CD14-positive monocyte (primary cell): ENCODE results near the gene ACAD10. TPM values are rescaled to one million over a fixed set of nuclear protein-coding genes. Genes with fewer than 3 reads are reported as not detected.
A peak's percentile ranks its signal among the peaks of the same experiment; 100 is the strongest.
"Not testable (repeated sequence)": the region's sequence is repeated elsewhere in the genome, so short reads cannot be mapped to it uniquely, and the experiment has no call there.

ENCODE experiments used
- DNase-seq, 3 donors: peaks; one replicate each; pipeline ENCODE4 v3.0.0-alpha.2; 2011 to 2022
- H2AFZ ChIP-seq: 2 replicates; pipeline ENCODE4 v1.6.0; 2012; ENCODE audit warnings: mild to moderate bottlenecking, low read depth, low read length, inconsistent platforms; ENCODE audit not compliant: insufficient read depth, poor library complexity, severe bottlenecking
- H3K27ac ChIP-seq, 2 donors: 1 replicate in 1 of 2; 2 replicates in 1 of 2; pipeline ENCODE4 v1.5.1; 2012 to 2013; ENCODE audit warnings: low read length in 2 of 2, control low read depth in 1 of 2, inconsistent platforms in 1 of 2, low read depth in 1 of 2, mild to moderate bottlenecking in 1 of 2
- H3K27me3 ChIP-seq, 2 donors: one replicate each; pipeline versions ENCODE4 v1.6.0 to v1.6.1; 2011 to 2013; ENCODE audit warnings: low read length in 2 of 2; ENCODE audit not compliant: control insufficient read depth in 2 of 2, insufficient read depth in 2 of 2
- H3K36me3 ChIP-seq, 2 donors: replicated peaks in 1 of 2; 1 replicate in 1 of 2; 2 replicates in 1 of 2; pipeline versions ENCODE4 v1.5.1 to v1.6.1; 2012 to 2013; ENCODE audit warnings: low read length in 2 of 2, control low read depth in 1 of 2, inconsistent platforms in 1 of 2, mild to moderate bottlenecking in 1 of 2; ENCODE audit not compliant: insufficient read depth in 2 of 2, control insufficient read depth in 1 of 2
- H3K4me1 ChIP-seq, 2 donors: 1 replicate in 1 of 2; 2 replicates in 1 of 2; pipeline versions ENCODE4 v1.5.1 to v1.6.1; 2012 to 2013; ENCODE audit warnings: low read length in 2 of 2, control low read depth in 1 of 2, inconsistent platforms in 1 of 2, mild to moderate bottlenecking in 1 of 2, moderate library complexity in 1 of 2; ENCODE audit not compliant: insufficient read depth in 2 of 2, control insufficient read depth in 1 of 2
- H3K4me2 ChIP-seq: replicated peaks from 2 replicates; pipeline ENCODE3; 2012; ENCODE audit warnings: low read length, moderate library complexity, mild to moderate bottlenecking; ENCODE audit not compliant: poor library complexity, severe bottlenecking; ENCODE audit errors: extremely low read depth
- H3K4me3 ChIP-seq, 3 experiments: fragments of 200-600 bp in 1 of 3; sonication (generic) in 1 of 3; replicated peaks in 1 of 3; 1 replicate in 2 of 3; 2 replicates in 1 of 3; pipeline ENCODE4 v1.5.1; 2011 to 2013; ENCODE audit warnings: low read length in 3 of 3, mild to moderate bottlenecking in 3 of 3, control low read depth in 2 of 3, low read depth in 2 of 3, inconsistent platforms in 1 of 3, moderate library complexity in 1 of 3
- H3K79me2 ChIP-seq: 2 replicates; pipeline ENCODE4 v1.6.0; 2012; ENCODE audit warnings: mild to moderate bottlenecking, control low read depth, inconsistent platforms, low read length, moderate library complexity; ENCODE audit not compliant: insufficient read depth
- H3K9ac ChIP-seq: 2 replicates; pipeline ENCODE4 v1.6.0; 2017; ENCODE audit warnings: low read length, mild to moderate bottlenecking; ENCODE audit not compliant: insufficient read depth, poor library complexity, severe bottlenecking
- H3K9me3 ChIP-seq, 2 donors: replicated peaks in 1 of 2; 1 replicate in 1 of 2; 2 replicates in 1 of 2; pipeline versions ENCODE4 v1.5.1 to v1.6.1; 2012 to 2013; ENCODE audit warnings: low read length in 2 of 2, control low read depth in 1 of 2; ENCODE audit not compliant: control insufficient read depth in 1 of 2, insufficient read depth in 1 of 2
- H4K20me1 ChIP-seq: 2 replicates; pipeline ENCODE4 v1.6.0; 2012; ENCODE audit warnings: mild to moderate bottlenecking, low read length, control low read depth, moderate library complexity; ENCODE audit not compliant: insufficient read depth
- H3K27ac Mint-ChIP-seq, 7 donors: one replicate each; pipeline ENCODE4 v1.8.0; 2020; ENCODE audit warnings: mild to moderate bottlenecking in 7 of 7, mixed read lengths in 7 of 7, moderate library complexity in 6 of 7, inconsistent platforms in 2 of 7
- H3K27me3 Mint-ChIP-seq, 3 donors: one replicate each; pipeline ENCODE4 v1.8.0; 2021 to 2022; ENCODE audit warnings: low read depth in 3 of 3, mild to moderate bottlenecking in 3 of 3, mixed read lengths in 3 of 3, moderate library complexity in 3 of 3, inconsistent platforms in 1 of 3
- H3K36me3 Mint-ChIP-seq, 2 donors: one replicate each; pipeline ENCODE4 v1.8.0; 2020; ENCODE audit warnings: mixed read lengths in 2 of 2, inconsistent platforms in 1 of 2, mild to moderate bottlenecking in 1 of 2
- H3K4me1 Mint-ChIP-seq: one replicate; pipeline ENCODE4 v1.8.0; 2020; ENCODE audit warnings: mild to moderate bottlenecking, mixed read lengths
- H3K4me3 Mint-ChIP-seq, 2 donors: one replicate each; pipeline ENCODE4 v1.8.0; 2020; ENCODE audit warnings: mild to moderate bottlenecking in 2 of 2, mixed read lengths in 2 of 2, moderate library complexity in 1 of 2
- H3K9me3 Mint-ChIP-seq, 7 donors: one replicate each; pipeline ENCODE4 v1.8.0; 2020 to 2022; ENCODE audit warnings: mixed read lengths in 7 of 7, mild to moderate bottlenecking in 6 of 7, moderate library complexity in 6 of 7, inconsistent platforms in 2 of 7
- WGBS: methylation state at CpG from one replicate; pipeline ENCODE4 v1.1.5; 2013; ENCODE audit warnings: missing lambda C conversion rate; ENCODE audit not compliant: insufficient coverage; 5-methylcytosine and 5-hydroxymethylcytosine counted together
- intact Hi-C, 2 donors: fragments of 100-400 bp; cut with micrococcal nuclease; formaldehyde crosslinking; loops; one replicate each; pipeline versions ENCODE4 v1.15.0 to v1.15.1; 2023
- polyA plus RNA-seq, 3 donors: library from polyadenylated mRNA; depleted of rRNA in 1 of 3; unstranded in 2 of 3; stranded (reverse) in 1 of 3; fragments of 300-500 nt in 2 of 3; fragments of >200 nt in 1 of 3; fragmentation: Illumina TruSeq in 2 of 3; gene quantifications; 1 replicate in 2 of 3; 2 replicates in 1 of 3; pipeline ENCODE4 v1.2.3, GENCODE V29; 2012 to 2021
- TF ChIP-seq, protein P1 (sequence below): fragments of 200-600 bp; IDR thresholded peaks from one replicate; pipeline ENCODE4 v1.8.0; 2022; ENCODE audit warnings: antibody characterized with exemption, mild to moderate bottlenecking

Gene ACAD10
- polyA plus RNA-seq, 3 donors = 9.4 to 34.3 (median 10.1) TPM

DNA sequence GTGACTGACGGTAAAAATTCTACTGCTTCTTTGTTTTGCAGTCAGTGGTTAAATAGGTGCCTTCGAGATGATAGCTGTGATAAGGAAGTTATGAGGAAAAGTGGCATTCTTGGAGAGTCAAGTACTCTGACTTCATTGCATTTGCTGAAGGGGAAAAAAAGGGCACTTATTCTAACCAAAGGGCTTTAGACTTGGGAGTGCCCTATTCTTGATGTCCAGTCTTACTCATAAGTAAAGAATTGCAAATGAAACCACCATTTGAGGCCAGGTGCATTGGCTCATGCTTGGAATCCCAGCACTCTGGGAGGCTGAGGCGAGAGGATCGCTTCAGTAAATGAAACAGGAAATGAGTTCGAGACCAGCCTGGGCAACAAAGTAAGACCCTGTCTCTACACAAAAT lies 40.4 kb upstream of the ACAD10 start:
- H3K36me3 Mint-ChIP-seq = peaks cover 79 to 97% of the 10 kb centered on the region in 2 donors
- H3K79me2 ChIP-seq = no peaks in the 10 kb centered on the region
- 100% methylated on average over 5 of the region's 5 CpGs for WGBS
- no peak overlapping the region for H2AFZ ChIP-seq
- no peaks in the 10 kb centered on the region for H3K4me1 Mint-ChIP-seq
- no peaks in the 10 kb centered on the region for H3K27me3 Mint-ChIP-seq
- H3K9ac ChIP-seq = no peak overlapping the region
- no peak overlapping the region for H3K4me3 ChIP-seq
- intact Hi-C loops = no loop called here
- peaks cover 7% of the 10 kb centered on the region for H4K20me1 ChIP-seq
- no peaks in the 10 kb centered on the region for H3K9me3 ChIP-seq
- peaks cover 75 to 91% of the 10 kb centered on the region in 2 donors for H3K36me3 ChIP-seq
- no peak overlapping the region for H3K27ac ChIP-seq
- DNase-seq = no peak
- TF ChIP-seq, protein P1, sequence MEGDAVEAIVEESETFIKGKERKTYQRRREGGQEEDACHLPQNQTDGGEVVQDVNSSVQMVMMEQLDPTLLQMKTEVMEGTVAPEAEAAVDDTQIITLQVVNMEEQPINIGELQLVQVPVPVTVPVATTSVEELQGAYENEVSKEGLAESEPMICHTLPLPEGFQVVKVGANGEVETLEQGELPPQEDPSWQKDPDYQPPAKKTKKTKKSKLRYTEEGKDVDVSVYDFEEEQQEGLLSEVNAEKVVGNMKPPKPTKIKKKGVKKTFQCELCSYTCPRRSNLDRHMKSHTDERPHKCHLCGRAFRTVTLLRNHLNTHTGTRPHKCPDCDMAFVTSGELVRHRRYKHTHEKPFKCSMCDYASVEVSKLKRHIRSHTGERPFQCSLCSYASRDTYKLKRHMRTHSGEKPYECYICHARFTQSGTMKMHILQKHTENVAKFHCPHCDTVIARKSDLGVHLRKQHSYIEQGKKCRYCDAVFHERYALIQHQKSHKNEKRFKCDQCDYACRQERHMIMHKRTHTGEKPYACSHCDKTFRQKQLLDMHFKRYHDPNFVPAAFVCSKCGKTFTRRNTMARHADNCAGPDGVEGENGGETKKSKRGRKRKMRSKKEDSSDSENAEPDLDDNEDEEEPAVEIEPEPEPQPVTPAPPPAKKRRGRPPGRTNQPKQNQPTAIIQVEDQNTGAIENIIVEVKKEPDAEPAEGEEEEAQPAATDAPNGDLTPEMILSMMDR = no peak
- no peak overlapping the region for H3K4me3 Mint-ChIP-seq
- no peaks in the 10 kb centered on the region for H3K4me1 ChIP-seq
- H3K9me3 Mint-ChIP-seq = peaks cover 0 to 2% (median 0%) of the 10 kb centered on the region in 7 donors
- H3K27me3 ChIP-seq = no peaks in the 10 kb centered on the region
- no peak overlapping the region for H3K4me2 ChIP-seq
- H3K27ac Mint-ChIP-seq = peak overlapping the region in 1 of 7 donors; percentile 1

DNA sequence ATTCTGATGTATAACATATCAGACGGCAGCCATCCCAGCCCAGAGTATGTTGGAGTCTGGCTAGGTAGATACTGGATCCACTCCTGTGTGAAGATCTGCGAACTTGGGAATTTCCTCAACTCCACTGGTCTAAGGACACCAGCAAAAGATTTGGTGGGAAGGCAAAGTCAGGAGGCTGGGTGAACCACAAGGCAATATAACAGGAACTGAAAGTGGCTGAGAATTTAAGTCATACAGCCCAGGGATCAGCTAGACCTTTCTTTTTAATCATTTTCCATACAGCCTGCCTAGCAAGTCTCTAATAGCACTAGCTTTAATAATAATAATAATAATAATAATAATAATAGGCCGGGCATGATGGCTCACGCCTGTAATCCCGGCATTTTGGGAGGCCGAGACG lies 34.9 kb upstream of the ACAD10 start:
- no CpG with 5 or more reads among the region's 7 CpGs for WGBS
- H3K27ac ChIP-seq = no peak overlapping the region
- no peak overlapping the region for H3K4me3 ChIP-seq
- H3K4me1 Mint-ChIP-seq = no peaks in the 10 kb centered on the region
- no peaks in the 10 kb centered on the region for H3K79me2 ChIP-seq
- no peaks in the 10 kb centered on the region for H3K27me3 Mint-ChIP-seq
- peaks cover 73 to 89% of the 10 kb centered on the region in 2 donors for H3K36me3 ChIP-seq
- TF ChIP-seq, protein P1 = no peak
- no peak overlapping the region for H2AFZ ChIP-seq
- H3K4me3 Mint-ChIP-seq = no peak overlapping the region
- no peak overlapping the region for H3K4me2 ChIP-seq
- DNase-seq = peak in 1 of 3 donors; percentile 7
- H3K27ac Mint-ChIP-seq = peak overlapping the region in 1 of 7 donors; percentile 32
- H3K9me3 ChIP-seq = no peaks in the 10 kb centered on the region
- peaks cover 0 to 2% (median 0%) of the 10 kb centered on the region in 7 donors for H3K9me3 Mint-ChIP-seq
- peaks cover 74 to 94% of the 10 kb centered on the region in 2 donors for H3K36me3 Mint-ChIP-seq
- H4K20me1 ChIP-seq = no peaks in the 10 kb centered on the region
- H3K4me1 ChIP-seq = no peaks in the 10 kb centered on the region
- H3K9ac ChIP-seq = no peak overlapping the region
- no peaks in the 10 kb centered on the region for H3K27me3 ChIP-seq
- intact Hi-C loops = no loop called here

DNA sequence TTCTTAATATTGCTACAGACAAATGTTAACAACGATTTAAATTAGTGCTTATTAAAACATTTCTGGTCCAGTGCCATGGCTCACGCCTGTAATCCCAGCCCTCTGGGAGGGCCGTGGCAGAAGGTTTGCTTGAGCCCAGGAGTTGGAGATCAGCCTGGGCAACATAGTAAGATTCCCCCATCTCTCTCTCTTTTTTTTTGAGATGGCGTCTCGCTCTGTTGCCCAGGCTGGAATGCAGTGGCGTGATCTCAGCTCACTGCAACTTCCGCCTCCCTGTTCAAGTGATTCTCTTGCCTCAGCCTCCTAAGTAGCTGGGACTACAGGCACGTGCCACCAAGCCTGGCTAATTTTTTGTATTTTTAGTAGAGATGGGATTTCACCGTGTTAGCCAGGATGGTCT lies 33.3 kb upstream of the ACAD10 start:
- 97% methylated on average over 6 of the region's 9 CpGs for WGBS
- H3K9me3 Mint-ChIP-seq, H3K4me2 ChIP-seq, H3K4me3 Mint-ChIP-seq, H3K9me3 ChIP-seq, H3K4me1 ChIP-seq, H3K79me2 ChIP-seq, H3K4me3 ChIP-seq, DNase-seq, H3K9ac ChIP-seq, H3K27ac ChIP-seq, H4K20me1 ChIP-seq, H3K27me3 ChIP-seq, H3K27me3 Mint-ChIP-seq, intact Hi-C loops, H2AFZ ChIP-seq, H3K4me1 Mint-ChIP-seq: not testable (repeated sequence)
- H3K36me3 ChIP-seq = peaks cover 72 to 89% of the 10 kb centered on the region in 2 donors
- Mint-ChIP-seq H3K27ac (peak overlapping the region in 1 of 7 donors; percentile 42), H3K36me3 (peaks cover 66 to 93% of the 10 kb centered on the region in 2 donors)
